HCT116 (cell line): ENCODE measurements around the gene CYP2A6.

Experiments used
- EZH2 ChIP-seq: fragments of 200-600 bp; sonication (generic); IDR thresholded peaks from 2 replicates; pipeline ENCODE4 v1.6.1; 2017; ENCODE audit warnings: antibody characterized with exemption, mixed run types
- POLR2A ChIP-seq: IDR thresholded peaks from 2 replicates; pipeline ENCODE4 v1.7.0; 2011; ENCODE audit warnings: borderline replicate concordance; ENCODE audit not compliant: insufficient read depth, insufficient read length; ENCODE audit errors: extremely low read depth
- POLR2AphosphoS5 ChIP-seq: IDR thresholded peaks from 2 replicates; pipeline ENCODE4 v1.6.1; 2011; ENCODE audit warnings: mild to moderate bottlenecking, low read depth, low read length, moderate library complexity
- SRF ChIP-seq: IDR thresholded peaks from 2 replicates; pipeline ENCODE4 v1.6.1; 2012; ENCODE audit warnings: low read depth
- TCF7L2 ChIP-seq: IDR thresholded peaks from 2 replicates; pipeline ENCODE4 v1.7.0; 2011; ENCODE audit warnings: borderline replicate concordance, inconsistent platforms; ENCODE audit not compliant: insufficient read depth, insufficient read length; ENCODE audit errors: extremely low read depth
- YY1 ChIP-seq: IDR thresholded peaks from 2 replicates; pipeline ENCODE4 v1.6.1; 2011; ENCODE audit warnings: low read length, low read depth, moderate library complexity, mild to moderate bottlenecking; ENCODE audit not compliant: insufficient replicate concordance; ENCODE audit errors: extremely low read depth
- ZNF274 ChIP-seq: fragments of 200-500 bp; sonication (Bioruptor generic); IDR thresholded peaks from 2 replicates; pipeline ENCODE4 v1.6.1; 2014; ENCODE audit warnings: mild to moderate bottlenecking, low read depth, low read length, inconsistent platforms
- TF ChIP-seq, protein P1 (sequence below): IDR thresholded peaks from 2 replicates; pipeline ENCODE4 v1.6.1; 2012; ENCODE audit warnings: low read depth
- TF ChIP-seq, protein P2 (sequence below): IDR thresholded peaks from 2 replicates; pipeline ENCODE4 v1.6.1; 2012
- TF ChIP-seq, protein P3 (sequence below), 3 experiments: fragments of 200-600 bp in 1 of 3; sonication (generic) in 1 of 3; IDR thresholded peaks in 2 of 3; conservative IDR thresholded peaks in 1 of 3; 2 replicates each; pipeline ENCODE4 v1.5.1; 2012 to 2017; ENCODE audit warnings: low read depth in 2 of 3, low read length in 2 of 3, antibody characterized with exemption in 1 of 3, borderline replicate concordance in 1 of 3, control low read depth in 1 of 3, mild to moderate bottlenecking in 1 of 3, mixed read lengths in 1 of 3, mixed run types in 1 of 3, moderate library complexity in 1 of 3; ENCODE audit not compliant: insufficient read depth in 1 of 3

DNA sequence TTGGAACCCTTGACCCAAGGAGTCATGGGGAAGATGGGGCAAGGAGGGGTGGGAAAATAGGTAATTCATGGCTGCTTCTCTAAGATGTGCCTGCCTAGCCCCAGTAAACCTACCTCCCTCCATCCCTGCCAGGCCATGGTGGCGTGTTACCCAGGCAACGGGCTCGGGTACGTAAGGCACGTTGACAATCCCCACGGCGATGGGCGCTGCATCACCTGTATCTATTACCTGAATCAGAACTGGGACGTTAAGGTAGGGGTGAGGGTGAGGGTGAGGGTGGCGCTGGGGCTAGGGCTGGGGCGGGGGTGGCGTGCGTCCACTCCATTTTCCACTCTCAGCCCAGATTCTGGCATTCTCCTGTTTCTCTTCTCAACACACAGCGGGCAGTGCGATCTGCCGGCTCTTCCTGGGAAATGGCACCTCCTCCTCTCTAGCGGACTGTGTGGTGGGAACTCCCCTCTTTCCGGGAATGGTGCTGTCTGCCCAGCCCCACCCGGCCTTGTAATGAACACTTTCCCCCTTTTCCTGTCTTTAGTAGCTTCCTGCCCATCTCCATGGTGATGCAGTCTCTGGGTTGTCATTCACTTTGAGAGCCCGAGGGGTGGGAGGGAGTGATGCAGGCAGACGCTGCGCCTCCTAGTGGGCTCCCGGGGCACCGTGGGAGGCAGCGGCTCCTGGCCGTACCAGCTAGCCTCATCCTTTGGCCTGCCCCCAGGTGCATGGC lies 43.7 kb downstream of the CYP2A6 start:
- TF ChIP-seq SRF (no peak), EZH2 (no peak), TCF7L2 (peak; percentile 34), POLR2A (no peak), ZNF274 (no peak), YY1 (no peak), POLR2AphosphoS5 (no peak)
- TF ChIP-seq, protein P1, sequence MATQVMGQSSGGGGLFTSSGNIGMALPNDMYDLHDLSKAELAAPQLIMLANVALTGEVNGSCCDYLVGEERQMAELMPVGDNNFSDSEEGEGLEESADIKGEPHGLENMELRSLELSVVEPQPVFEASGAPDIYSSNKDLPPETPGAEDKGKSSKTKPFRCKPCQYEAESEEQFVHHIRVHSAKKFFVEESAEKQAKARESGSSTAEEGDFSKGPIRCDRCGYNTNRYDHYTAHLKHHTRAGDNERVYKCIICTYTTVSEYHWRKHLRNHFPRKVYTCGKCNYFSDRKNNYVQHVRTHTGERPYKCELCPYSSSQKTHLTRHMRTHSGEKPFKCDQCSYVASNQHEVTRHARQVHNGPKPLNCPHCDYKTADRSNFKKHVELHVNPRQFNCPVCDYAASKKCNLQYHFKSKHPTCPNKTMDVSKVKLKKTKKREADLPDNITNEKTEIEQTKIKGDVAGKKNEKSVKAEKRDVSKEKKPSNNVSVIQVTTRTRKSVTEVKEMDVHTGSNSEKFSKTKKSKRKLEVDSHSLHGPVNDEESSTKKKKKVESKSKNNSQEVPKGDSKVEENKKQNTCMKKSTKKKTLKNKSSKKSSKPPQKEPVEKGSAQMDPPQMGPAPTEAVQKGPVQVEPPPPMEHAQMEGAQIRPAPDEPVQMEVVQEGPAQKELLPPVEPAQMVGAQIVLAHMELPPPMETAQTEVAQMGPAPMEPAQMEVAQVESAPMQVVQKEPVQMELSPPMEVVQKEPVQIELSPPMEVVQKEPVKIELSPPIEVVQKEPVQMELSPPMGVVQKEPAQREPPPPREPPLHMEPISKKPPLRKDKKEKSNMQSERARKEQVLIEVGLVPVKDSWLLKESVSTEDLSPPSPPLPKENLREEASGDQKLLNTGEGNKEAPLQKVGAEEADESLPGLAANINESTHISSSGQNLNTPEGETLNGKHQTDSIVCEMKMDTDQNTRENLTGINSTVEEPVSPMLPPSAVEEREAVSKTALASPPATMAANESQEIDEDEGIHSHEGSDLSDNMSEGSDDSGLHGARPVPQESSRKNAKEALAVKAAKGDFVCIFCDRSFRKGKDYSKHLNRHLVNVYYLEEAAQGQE: no peak
- TF ChIP-seq, protein P2, sequence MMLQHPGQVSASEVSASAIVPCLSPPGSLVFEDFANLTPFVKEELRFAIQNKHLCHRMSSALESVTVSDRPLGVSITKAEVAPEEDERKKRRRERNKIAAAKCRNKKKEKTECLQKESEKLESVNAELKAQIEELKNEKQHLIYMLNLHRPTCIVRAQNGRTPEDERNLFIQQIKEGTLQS: no peak
- TF ChIP-seq, protein P3, sequence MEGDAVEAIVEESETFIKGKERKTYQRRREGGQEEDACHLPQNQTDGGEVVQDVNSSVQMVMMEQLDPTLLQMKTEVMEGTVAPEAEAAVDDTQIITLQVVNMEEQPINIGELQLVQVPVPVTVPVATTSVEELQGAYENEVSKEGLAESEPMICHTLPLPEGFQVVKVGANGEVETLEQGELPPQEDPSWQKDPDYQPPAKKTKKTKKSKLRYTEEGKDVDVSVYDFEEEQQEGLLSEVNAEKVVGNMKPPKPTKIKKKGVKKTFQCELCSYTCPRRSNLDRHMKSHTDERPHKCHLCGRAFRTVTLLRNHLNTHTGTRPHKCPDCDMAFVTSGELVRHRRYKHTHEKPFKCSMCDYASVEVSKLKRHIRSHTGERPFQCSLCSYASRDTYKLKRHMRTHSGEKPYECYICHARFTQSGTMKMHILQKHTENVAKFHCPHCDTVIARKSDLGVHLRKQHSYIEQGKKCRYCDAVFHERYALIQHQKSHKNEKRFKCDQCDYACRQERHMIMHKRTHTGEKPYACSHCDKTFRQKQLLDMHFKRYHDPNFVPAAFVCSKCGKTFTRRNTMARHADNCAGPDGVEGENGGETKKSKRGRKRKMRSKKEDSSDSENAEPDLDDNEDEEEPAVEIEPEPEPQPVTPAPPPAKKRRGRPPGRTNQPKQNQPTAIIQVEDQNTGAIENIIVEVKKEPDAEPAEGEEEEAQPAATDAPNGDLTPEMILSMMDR (IDR thresholded peaks at IDR 0.05 in 2 of 3, conservative IDR thresholded peaks at IDR 0.05 in 1 of 3; ENCODE audit: borderline replicate concordance in 1 of 3, insufficient read depth in 1 of 3, low read depth in 2 of 3, low read length in 2 of 3): peak; percentile 72 to 93 (median 90); a peak in 5 of 6 replicates
